ENCODE measurements around the gene RARB.

DNA sequence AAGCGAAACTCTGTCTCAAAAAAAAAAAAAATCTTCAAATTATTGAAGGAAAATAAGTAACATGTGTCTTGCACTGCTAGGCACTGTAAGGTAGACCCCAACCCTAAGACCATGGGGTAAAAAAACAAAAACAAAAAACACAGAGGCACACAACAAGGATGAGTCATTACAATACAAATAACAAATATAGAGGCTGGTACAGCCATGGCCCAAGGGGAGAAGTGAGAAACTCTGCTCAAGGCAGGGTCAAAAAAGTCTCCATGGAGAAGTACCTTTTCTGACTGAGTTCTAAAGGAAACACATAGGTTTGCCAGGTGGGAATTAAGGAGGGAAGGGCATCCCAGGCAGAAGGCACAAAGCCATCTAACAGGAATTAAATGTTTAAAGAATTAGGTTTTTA lies 182.1 kb downstream of the RARB start:
- TF ChIP-seq, protein P1, sequence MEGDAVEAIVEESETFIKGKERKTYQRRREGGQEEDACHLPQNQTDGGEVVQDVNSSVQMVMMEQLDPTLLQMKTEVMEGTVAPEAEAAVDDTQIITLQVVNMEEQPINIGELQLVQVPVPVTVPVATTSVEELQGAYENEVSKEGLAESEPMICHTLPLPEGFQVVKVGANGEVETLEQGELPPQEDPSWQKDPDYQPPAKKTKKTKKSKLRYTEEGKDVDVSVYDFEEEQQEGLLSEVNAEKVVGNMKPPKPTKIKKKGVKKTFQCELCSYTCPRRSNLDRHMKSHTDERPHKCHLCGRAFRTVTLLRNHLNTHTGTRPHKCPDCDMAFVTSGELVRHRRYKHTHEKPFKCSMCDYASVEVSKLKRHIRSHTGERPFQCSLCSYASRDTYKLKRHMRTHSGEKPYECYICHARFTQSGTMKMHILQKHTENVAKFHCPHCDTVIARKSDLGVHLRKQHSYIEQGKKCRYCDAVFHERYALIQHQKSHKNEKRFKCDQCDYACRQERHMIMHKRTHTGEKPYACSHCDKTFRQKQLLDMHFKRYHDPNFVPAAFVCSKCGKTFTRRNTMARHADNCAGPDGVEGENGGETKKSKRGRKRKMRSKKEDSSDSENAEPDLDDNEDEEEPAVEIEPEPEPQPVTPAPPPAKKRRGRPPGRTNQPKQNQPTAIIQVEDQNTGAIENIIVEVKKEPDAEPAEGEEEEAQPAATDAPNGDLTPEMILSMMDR (IDR thresholded peaks at IDR 0.05) = no peak
- no peak for TF ChIP-seq POLR2A (IDR thresholded peaks at IDR 0.05)
